ENCODE measurements around the gene DLX3. TPM values are rescaled to one million over a fixed set of nuclear protein-coding genes. Genes with fewer than 3 reads are reported as not detected.

DLX3 gene
- total RNA-seq, 1 experiment from 2014 or later: 1.2 TPM

DNA sequence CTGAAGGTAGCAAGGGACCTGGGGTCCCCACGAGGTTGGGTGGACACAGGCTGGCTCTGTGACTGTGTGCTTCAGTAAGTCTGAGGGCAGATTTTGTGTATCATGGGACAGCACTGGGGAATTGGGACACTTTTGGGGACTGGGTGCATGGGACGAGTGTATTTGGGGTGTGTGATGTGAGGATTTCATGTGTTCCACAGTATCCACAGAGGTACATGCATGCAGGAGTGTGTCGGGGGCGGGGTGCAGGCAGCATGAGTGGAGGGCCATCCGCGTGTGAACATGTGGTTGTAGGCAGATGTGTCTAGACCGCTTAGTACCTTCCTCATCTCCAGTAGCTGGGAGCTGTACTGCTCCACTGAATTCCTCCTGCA lies 1.1 kb upstream of the DLX3 start:
- Histone ChIP-seq H3K79me2 (ENCODE audit: low read depth) (peaks cover 6% of the 10 kb centered on the region; the same call in 1 of the 2 replicates), H3K4me3 (peak overlapping the region; percentile 68; the same call in 1 of the 2 replicates), H2AFZ (no peak overlapping the region), H3K4me2 (peak overlapping the region; percentile 94), H4K20me1 (ENCODE audit: insufficient read depth) (no peaks in the 10 kb centered on the region), H3K27ac (no peak overlapping the region), H3K9me2 (ENCODE audit: insufficient read depth) (no peaks in the 10 kb centered on the region), H3K9me3 (ENCODE audit: insufficient read depth, low read depth) (no peaks in the 10 kb centered on the region), H3F3A (ENCODE audit: insufficient read depth, low read depth) (peaks cover 11% of the 10 kb centered on the region), H3K36me3 (ENCODE audit: low read depth) (no peaks in the 10 kb centered on the region), H3K27me3 (ENCODE audit: insufficient read depth, low read depth) (peaks cover 7% of the 10 kb centered on the region; the same call in 1 of the 2 replicates), H3K4me1 (replicated peaks; ENCODE audit: insufficient read depth) (peaks cover 34% of the 10 kb centered on the region)
- intact Hi-C loops (cut with micrococcal nuclease; ENCODE audit: unreplicated experiment): loop anchor here (1.0 to 10.0 kb wide), 3 partner anchors 135 to 581 kb away; partner anchors contain the start of gene PHB1
- CTCF ChIA-PET: interaction anchor here (0.6 to 3.7 kb wide), 9 partner anchors 8 to 428 kb away, joined by 3 to 29 read pairs (median 5); no protein-coding TSS in a partner anchor
- DNase-seq: no peak
- no TSS peak for BruUV-seq (replicated peaks)
- POLR2A ChIA-PET (ENCODE audit: unreplicated experiment): no interaction called here
- no peak for TF ChIP-seq EZH2 (IDR thresholded peaks at IDR 0.05; ENCODE audit: low read depth)
- TF ChIP-seq, protein P1, sequence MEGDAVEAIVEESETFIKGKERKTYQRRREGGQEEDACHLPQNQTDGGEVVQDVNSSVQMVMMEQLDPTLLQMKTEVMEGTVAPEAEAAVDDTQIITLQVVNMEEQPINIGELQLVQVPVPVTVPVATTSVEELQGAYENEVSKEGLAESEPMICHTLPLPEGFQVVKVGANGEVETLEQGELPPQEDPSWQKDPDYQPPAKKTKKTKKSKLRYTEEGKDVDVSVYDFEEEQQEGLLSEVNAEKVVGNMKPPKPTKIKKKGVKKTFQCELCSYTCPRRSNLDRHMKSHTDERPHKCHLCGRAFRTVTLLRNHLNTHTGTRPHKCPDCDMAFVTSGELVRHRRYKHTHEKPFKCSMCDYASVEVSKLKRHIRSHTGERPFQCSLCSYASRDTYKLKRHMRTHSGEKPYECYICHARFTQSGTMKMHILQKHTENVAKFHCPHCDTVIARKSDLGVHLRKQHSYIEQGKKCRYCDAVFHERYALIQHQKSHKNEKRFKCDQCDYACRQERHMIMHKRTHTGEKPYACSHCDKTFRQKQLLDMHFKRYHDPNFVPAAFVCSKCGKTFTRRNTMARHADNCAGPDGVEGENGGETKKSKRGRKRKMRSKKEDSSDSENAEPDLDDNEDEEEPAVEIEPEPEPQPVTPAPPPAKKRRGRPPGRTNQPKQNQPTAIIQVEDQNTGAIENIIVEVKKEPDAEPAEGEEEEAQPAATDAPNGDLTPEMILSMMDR (conservative IDR thresholded peaks at IDR 0.05): no peak

DNA sequence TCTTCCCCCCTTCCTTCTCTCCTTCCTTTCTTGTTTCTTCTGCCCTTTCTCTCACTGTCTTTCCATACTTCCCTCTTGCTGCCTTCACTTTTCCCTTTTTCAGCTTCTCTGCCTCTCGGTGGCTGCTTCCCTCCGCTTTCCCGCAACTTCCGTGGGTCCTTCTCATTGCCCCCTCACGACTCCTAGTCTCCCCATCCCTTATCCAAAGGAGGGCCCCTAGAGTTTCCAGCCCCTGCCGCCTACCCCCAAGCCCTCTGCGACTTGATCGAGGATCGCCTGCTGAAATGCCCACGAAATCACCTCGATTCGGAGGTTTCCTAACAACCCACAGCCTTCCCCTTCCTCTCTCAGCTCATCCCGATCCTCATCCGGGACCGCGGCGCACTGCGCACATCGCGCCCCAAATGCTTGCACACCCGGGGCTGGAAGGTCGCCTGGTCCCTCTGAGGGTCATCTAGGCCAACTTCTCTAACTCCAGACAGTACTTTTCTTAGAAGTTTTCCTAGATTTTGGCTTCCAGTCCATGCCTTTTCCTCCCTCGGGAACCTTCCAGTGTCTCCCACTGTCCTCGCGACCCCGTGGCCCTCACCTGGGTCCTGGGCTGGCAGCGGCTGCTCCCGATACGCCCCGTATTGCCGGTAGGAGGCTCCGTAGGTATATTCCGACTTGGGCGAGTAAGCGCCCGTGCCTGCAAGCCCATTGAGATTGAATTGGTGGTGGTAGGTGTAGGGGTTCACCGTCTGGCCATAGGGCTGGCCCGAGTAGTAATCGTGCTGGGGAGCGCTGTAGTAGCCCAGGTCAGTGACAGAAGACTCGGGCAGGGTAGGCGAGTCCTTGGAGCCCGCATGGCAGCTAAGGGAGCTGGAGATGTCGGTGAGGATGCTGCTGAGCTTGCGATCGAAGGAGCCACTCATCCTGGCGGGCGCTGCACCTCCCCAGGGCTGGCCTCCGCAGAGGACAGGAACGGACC lies 654 bp downstream of the DLX3 start:
- CTCF ChIA-PET: interaction anchor here (0.7 to 1.1 kb wide), 3 partner anchors 109 to 422 kb away, joined by 3 to 5 read pairs (median 4); no protein-coding TSS in a partner anchor
- TSS peak; percentile 57 for BruUV-seq (replicated peaks)
- H3K4me3 ChIP-seq: peak overlapping the region; percentile 63
- POLR2A ChIA-PET (ENCODE audit: unreplicated experiment): interaction anchor here (0.6 to 0.7 kb wide), 2 partner anchors 110 to 516 kb away, joined by 3 to 50 read pairs; no protein-coding TSS in a partner anchor
- H2AFZ ChIP-seq: peak overlapping the region; percentile 70
- DNase-seq: peak in 1 of 2 experiments; percentile 18
- H3K9me2 ChIP-seq (ENCODE audit: insufficient read depth): no peaks in the 10 kb centered on the region
- peaks cover 7% of the 10 kb centered on the region; the same call in 1 of the 2 replicates for H3K27me3 ChIP-seq (ENCODE audit: insufficient read depth, low read depth)
- H3K9me3 ChIP-seq (ENCODE audit: insufficient read depth, low read depth): no peaks in the 10 kb centered on the region
- TF ChIP-seq, protein P1 (conservative IDR thresholded peaks at IDR 0.05): no peak; the same call in 1 of the 2 replicates
- TF ChIP-seq EZH2 (IDR thresholded peaks at IDR 0.05; ENCODE audit: low read depth): peak; percentile 34; the same call in 1 of the 2 replicates
- H3K4me2 ChIP-seq: peak overlapping the region; percentile 94
- peaks cover 14% of the 10 kb centered on the region for H3F3A ChIP-seq (ENCODE audit: insufficient read depth, low read depth)
- peaks cover 34% of the 10 kb centered on the region for H3K4me1 ChIP-seq (replicated peaks; ENCODE audit: insufficient read depth)
- H4K20me1 ChIP-seq (ENCODE audit: insufficient read depth): no peaks in the 10 kb centered on the region
- H3K36me3 ChIP-seq (ENCODE audit: low read depth): no peaks in the 10 kb centered on the region
- peaks cover 6% of the 10 kb centered on the region; the same call in 1 of the 2 replicates for H3K79me2 ChIP-seq (ENCODE audit: low read depth)
- intact Hi-C loops (cut with micrococcal nuclease; ENCODE audit: unreplicated experiment): loop anchor here (1.0 to 10.0 kb wide), 4 partner anchors 42 to 580 kb away; partner anchors contain the start of gene PHB1
- no peak overlapping the region for H3K27ac ChIP-seq

DNA sequence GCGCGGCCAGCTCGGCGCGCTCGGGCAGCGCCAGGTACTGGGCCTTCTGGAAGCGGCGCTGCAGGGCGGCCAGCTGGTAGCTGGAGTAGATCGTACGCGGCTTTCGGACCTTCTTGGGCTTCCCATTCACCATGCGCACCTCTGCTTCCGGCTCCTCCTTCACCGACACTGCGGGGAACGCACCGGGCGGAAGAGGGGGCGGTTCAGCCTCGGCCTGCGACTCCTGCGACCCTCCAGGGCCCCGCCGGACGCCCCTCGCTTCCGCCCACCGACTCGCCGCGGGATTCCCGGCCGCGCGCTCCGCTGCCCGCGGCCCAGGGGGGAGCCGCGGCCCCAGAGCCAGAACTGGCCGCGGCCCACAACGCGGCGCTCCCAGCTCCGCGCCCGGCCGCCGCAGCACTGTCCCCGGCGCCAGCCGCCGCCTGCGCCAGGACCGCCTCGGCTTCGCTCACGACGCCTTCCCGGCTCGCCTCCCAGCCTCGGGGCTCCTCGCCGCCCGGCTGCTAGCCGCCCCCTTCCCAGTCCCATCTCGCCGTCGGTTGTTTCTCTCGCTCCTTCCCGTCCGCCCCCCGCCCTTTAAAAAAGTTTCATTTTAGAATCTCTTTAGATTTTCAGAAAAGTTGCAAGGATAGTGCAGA lies 1.5 kb downstream of the DLX3 start:
- intact Hi-C loops (cut with micrococcal nuclease; ENCODE audit: unreplicated experiment): loop anchor here (10.0 kb wide), 1 partner anchor 579 kb away; the partner anchor contains the start of gene PHB1

More for the DNA sequence above, 1.5 kb downstream of the DLX3 start:
- ChIA-PET POLR2A (ENCODE audit: unreplicated experiment) (interaction anchor here (0.7 kb wide), 1 partner anchor 109 kb away, joined by 50 read pairs; no protein-coding TSS in a partner anchor), CTCF (interaction anchor here (0.6 to 1.1 kb wide), 2 partner anchors 22 to 108 kb away, joined by 3 to 4 read pairs; no protein-coding TSS in a partner anchor)
- H3K9me3 ChIP-seq (ENCODE audit: insufficient read depth, low read depth): no peaks in the 10 kb centered on the region
- H4K20me1 ChIP-seq (ENCODE audit: insufficient read depth): no peaks in the 10 kb centered on the region
- peaks cover 14% of the 10 kb centered on the region for H3F3A ChIP-seq (ENCODE audit: insufficient read depth, low read depth)
- peaks cover 6% of the 10 kb centered on the region; the same call in 1 of the 2 replicates for H3K79me2 ChIP-seq (ENCODE audit: low read depth)
- no peaks in the 10 kb centered on the region for H3K36me3 ChIP-seq (ENCODE audit: low read depth)
- H3K27ac ChIP-seq: no peak overlapping the region
- H3K4me3 ChIP-seq: peak overlapping the region; percentile 63
- H3K4me1 ChIP-seq (replicated peaks; ENCODE audit: insufficient read depth): peaks cover 33% of the 10 kb centered on the region
- no peak for DNase-seq
- H2AFZ ChIP-seq: peak overlapping the region; percentile 71
- TF ChIP-seq, protein P1 (conservative IDR thresholded peaks at IDR 0.05): no peak
- no peak for TF ChIP-seq EZH2 (IDR thresholded peaks at IDR 0.05; ENCODE audit: low read depth)
- no peaks in the 10 kb centered on the region for H3K9me2 ChIP-seq (ENCODE audit: insufficient read depth)
- H3K4me2 ChIP-seq: peak overlapping the region; percentile 94
- peaks cover 7% of the 10 kb centered on the region; the same call in 1 of the 2 replicates for H3K27me3 ChIP-seq (ENCODE audit: insufficient read depth, low read depth)
- BruUV-seq (replicated peaks): no TSS peak

All from PC-9 (cell line).